ENCODE data around the gene GM2A. TPM values are rescaled to one million over a fixed set of nuclear protein-coding genes. Genes with fewer than 3 reads are reported as not detected.
"Not testable (repeated sequence)": the region's sequence is repeated elsewhere in the genome, so short reads cannot be mapped to it uniquely, and the experiment has no call there.

GM2A gene
- total RNA-seq, 5 donors from 2014 or later (not counting 1 experiment from before 2014, with no cell fraction given): 8.2 to 20.9 (median 11.5) TPM

GRCh38 chr5:151296478-151296830, 43.5 kb downstream of the GM2A start:
- DNase-seq: no peak
- no peaks in the 10 kb centered on the region for H3K36me3 ChIP-seq (ENCODE audit: control insufficient read depth in 2 of 2, extremely low read depth in 1 of 2, insufficient read depth in 1 of 2, low read length in 1 of 2)
- no CpG with 5 or more reads among the region's 1 CpG for WGBS (ENCODE audit: insufficient coverage)

GRCh38 chr5:151296974-151297373, 44.0 kb downstream of the GM2A start:
- Mint-ChIP-seq H3K36me3 (no peaks in the 10 kb centered on the region), H3K9me3 (no peaks in the 10 kb centered on the region), H3K4me1 (peaks cover 0 to 10% (median 0%) of the 10 kb centered on the region in 3 donors), H3K4me3 (no peak overlapping the region), H3K27me3 (peaks cover 7 to 16% of the 10 kb centered on the region in 2 donors), H3K27ac (no peak overlapping the region)
- no peak overlapping the region for H3K27ac ChIP-seq (ENCODE audit: low read length)
- peaks cover 0 to 11% of the 10 kb centered on the region in 2 experiments for H3K27me3 ChIP-seq (replicated peaks in 1 of 2; ENCODE audit: control insufficient read depth in 2 of 2, extremely low read depth in 1 of 2, insufficient read depth in 2 of 2, low read length in 1 of 2)
- DNase-seq (no peak), ATAC-seq (replicated peaks in 1 of 4) (no peak)
- CTCF ChIA-PET: interaction anchor here in 1 of 2 donors (0.6 kb wide), 1 partner anchor 247 kb away, joined by 3 read pairs; no protein-coding TSS in a partner anchor
- WGBS (ENCODE audit: insufficient coverage): no CpG with 5 or more reads among the region's 2 CpGs
- POLR2A ChIA-PET: no interaction called here
- no peak overlapping the region for H3K4me3 ChIP-seq (ENCODE audit: control insufficient read depth in 1 of 2, extremely low read depth in 1 of 2, low read length in 1 of 2)
- H3K9me3 ChIP-seq: no peaks in the 10 kb centered on the region
- no peaks in the 10 kb centered on the region for H3K36me3 ChIP-seq (ENCODE audit: control insufficient read depth in 2 of 2, extremely low read depth in 1 of 2, insufficient read depth in 1 of 2, low read length in 1 of 2)
- H3K4me1 ChIP-seq (ENCODE audit: control insufficient read depth in 1 of 2, extremely low read depth in 1 of 2, insufficient read depth in 2 of 2, low read length in 2 of 2): no peaks in the 10 kb centered on the region

More at GRCh38 chr5:151296478-151296830, 43.5 kb downstream of the GM2A start:
- Histone ChIP-seq H3K4me3 (ENCODE audit: control insufficient read depth in 1 of 2, extremely low read depth in 1 of 2, low read length in 1 of 2) (no peak overlapping the region), H3K27me3 (replicated peaks in 1 of 2; ENCODE audit: control insufficient read depth in 2 of 2, extremely low read depth in 1 of 2, insufficient read depth in 2 of 2, low read length in 1 of 2) (peaks cover 0 to 9% of the 10 kb centered on the region in 2 experiments), H3K4me1 (ENCODE audit: control insufficient read depth in 1 of 2, extremely low read depth in 1 of 2, insufficient read depth in 2 of 2, low read length in 2 of 2) (no peaks in the 10 kb centered on the region), H3K9me3 (no peaks in the 10 kb centered on the region), H3K27ac (ENCODE audit: low read length) (no peak overlapping the region)
- Mint-ChIP-seq H3K9me3 (no peaks in the 10 kb centered on the region), H3K4me1 (peaks cover 0 to 10% (median 0%) of the 10 kb centered on the region in 3 donors), H3K27me3 (peaks cover 7 to 13% of the 10 kb centered on the region in 2 donors), H3K27ac (no peak overlapping the region), H3K4me3 (no peak overlapping the region), H3K36me3 (no peaks in the 10 kb centered on the region)
- POLR2A ChIA-PET: no interaction called here
- no peak for ATAC-seq (replicated peaks in 1 of 4)
- CTCF ChIA-PET: no interaction called here

GRCh38 chr5:151298063-151298855, 45.3 kb downstream of the GM2A start:
- Histone ChIP-seq H3K36me3 (ENCODE audit: control insufficient read depth in 2 of 2, extremely low read depth in 1 of 2, insufficient read depth in 1 of 2, low read length in 1 of 2) (no peaks in the 10 kb centered on the region), H3K4me3 (ENCODE audit: control insufficient read depth in 1 of 2, extremely low read depth in 1 of 2, low read length in 1 of 2) (no peak overlapping the region), H3K27ac (ENCODE audit: low read length) (no peak overlapping the region), H3K9me3 (no peaks in the 10 kb centered on the region), H3K27me3 (replicated peaks in 1 of 2; ENCODE audit: control insufficient read depth in 2 of 2, extremely low read depth in 1 of 2, insufficient read depth in 2 of 2, low read length in 1 of 2) (peaks cover 0 to 16% of the 10 kb centered on the region in 2 experiments), H3K4me1 (ENCODE audit: control insufficient read depth in 1 of 2, extremely low read depth in 1 of 2, insufficient read depth in 2 of 2, low read length in 2 of 2) (no peaks in the 10 kb centered on the region)
- Mint-ChIP-seq H3K27me3 (peaks cover 7 to 16% of the 10 kb centered on the region in 2 donors), H3K4me3 (no peak overlapping the region), H3K27ac (no peak overlapping the region), H3K9me3 (no peaks in the 10 kb centered on the region), H3K4me1 (peaks cover 0 to 10% (median 0%) of the 10 kb centered on the region in 3 donors), H3K36me3 (no peaks in the 10 kb centered on the region)
- peak in 1 of 4 experiments; percentile 73 for ATAC-seq (replicated peaks in 1 of 4)
- 73% methylated on average over 4 of the region's 6 CpGs for WGBS (ENCODE audit: insufficient coverage)
- peak in 3 of 35 experiments; percentile 10 to 25 (median 13) for DNase-seq
- ChIA-PET CTCF (no interaction called here), POLR2A (no interaction called here)

GRCh38 chr5:151303666-151304065, 50.7 kb downstream of the GM2A start, which contains the start of gene SLC36A3:
TSS of gene SLC36A3 (minus strand) at chr5:151303766. CDS start at chr5:151303354, 412 bp downstream.
- H3K9me3 ChIP-seq: no peaks in the 10 kb centered on the region
- no peak for ATAC-seq (replicated peaks in 1 of 4)
- Mint-ChIP-seq H3K27me3 (peaks cover 8 to 9% of the 10 kb centered on the region in 2 donors), H3K27ac (no peak within 1 kb of the TSS), H3K9me3 (no peaks in the 10 kb centered on the region), H3K4me3 (no peak within 1 kb of the TSS), H3K36me3 (no peaks in the 10 kb centered on the region), H3K4me1 (no peaks in the 10 kb centered on the region)
- no peaks in the 10 kb centered on the region for H3K4me1 ChIP-seq (ENCODE audit: control insufficient read depth in 1 of 2, extremely low read depth in 1 of 2, insufficient read depth in 2 of 2, low read length in 2 of 2)
- no CpG with 5 or more reads among the region's 2 CpGs for WGBS (ENCODE audit: insufficient coverage)
- no peak for DNase-seq
- H3K36me3 ChIP-seq (ENCODE audit: control insufficient read depth in 2 of 2, extremely low read depth in 1 of 2, insufficient read depth in 1 of 2, low read length in 1 of 2): no peaks in the 10 kb centered on the region
- no peak within 1 kb of the TSS for H3K27ac ChIP-seq (ENCODE audit: low read length)
- CTCF ChIA-PET: no interaction called here
- POLR2A ChIA-PET: no interaction called here
- no peak within 1 kb of the TSS for H3K4me3 ChIP-seq (ENCODE audit: control insufficient read depth in 1 of 2, extremely low read depth in 1 of 2, low read length in 1 of 2)
- peaks cover 0 to 20% of the 10 kb centered on the region in 2 experiments for H3K27me3 ChIP-seq (replicated peaks in 1 of 2; ENCODE audit: control insufficient read depth in 2 of 2, extremely low read depth in 1 of 2, insufficient read depth in 2 of 2, low read length in 1 of 2)

GRCh38 chr5:151309266-151309665, 56.3 kb downstream of the GM2A start:
- H3K4me3 ChIP-seq (ENCODE audit: control insufficient read depth in 1 of 2, extremely low read depth in 1 of 2, low read length in 1 of 2); CTCF ChIA-PET; H3K4me1 ChIP-seq (ENCODE audit: control insufficient read depth in 1 of 2, extremely low read depth in 1 of 2, insufficient read depth in 2 of 2, low read length in 2 of 2); POLR2A ChIA-PET; H3K4me1 Mint-ChIP-seq; ATAC-seq (replicated peaks in 1 of 4); H3K27ac Mint-ChIP-seq; H3K36me3 ChIP-seq (ENCODE audit: control insufficient read depth in 2 of 2, extremely low read depth in 1 of 2, insufficient read depth in 1 of 2, low read length in 1 of 2); H3K36me3 Mint-ChIP-seq; H3K27ac ChIP-seq (ENCODE audit: low read length); H3K4me3 Mint-ChIP-seq; DNase-seq; H3K9me3 ChIP-seq: not testable (repeated sequence)
- peaks cover 0 to 12% of the 10 kb centered on the region in 2 experiments for H3K27me3 ChIP-seq (replicated peaks in 1 of 2; ENCODE audit: control insufficient read depth in 2 of 2, extremely low read depth in 1 of 2, insufficient read depth in 2 of 2, low read length in 1 of 2)
- Mint-ChIP-seq H3K27me3 (peaks cover 0 to 11% of the 10 kb centered on the region in 2 donors), H3K9me3 (peaks cover 9 to 10% (median 10%) of the 10 kb centered on the region in 3 donors)
- WGBS (ENCODE audit: insufficient coverage): 96% methylated on average over 19 of the region's 27 CpGs

- H3K9me3 Mint-ChIP-seq: peaks cover 9 to 10% (median 10%) of the 10 kb centered on the region in 3 donors
- H3K27ac Mint-ChIP-seq; DNase-seq; H3K36me3 ChIP-seq (ENCODE audit: control insufficient read depth in 2 of 2, extremely low read depth in 1 of 2, insufficient read depth in 1 of 2, low read length in 1 of 2); CTCF ChIA-PET; H3K4me1 Mint-ChIP-seq; H3K4me3 ChIP-seq (ENCODE audit: control insufficient read depth in 1 of 2, extremely low read depth in 1 of 2, low read length in 1 of 2); POLR2A ChIA-PET; ATAC-seq (replicated peaks in 1 of 4); H3K9me3 ChIP-seq; H3K27me3 ChIP-seq (replicated peaks in 1 of 2; ENCODE audit: control insufficient read depth in 2 of 2, extremely low read depth in 1 of 2, insufficient read depth in 2 of 2, low read length in 1 of 2); H3K4me1 ChIP-seq (ENCODE audit: control insufficient read depth in 1 of 2, extremely low read depth in 1 of 2, insufficient read depth in 2 of 2, low read length in 2 of 2); H3K36me3 Mint-ChIP-seq; H3K27ac ChIP-seq (ENCODE audit: low read length); H3K4me3 Mint-ChIP-seq: not testable (repeated sequence)
- WGBS (ENCODE audit: insufficient coverage): 92% methylated on average over 13 of the region's 15 CpGs
- peaks cover 0 to 12% of the 10 kb centered on the region in 2 donors for H3K27me3 Mint-ChIP-seq
Observed at GRCh38 chr5:151309821-151310220, 56.8 kb downstream of the GM2A start.

Measured in T-cell (primary cell).